ENCODE data around the gene DACT3.

DNA sequence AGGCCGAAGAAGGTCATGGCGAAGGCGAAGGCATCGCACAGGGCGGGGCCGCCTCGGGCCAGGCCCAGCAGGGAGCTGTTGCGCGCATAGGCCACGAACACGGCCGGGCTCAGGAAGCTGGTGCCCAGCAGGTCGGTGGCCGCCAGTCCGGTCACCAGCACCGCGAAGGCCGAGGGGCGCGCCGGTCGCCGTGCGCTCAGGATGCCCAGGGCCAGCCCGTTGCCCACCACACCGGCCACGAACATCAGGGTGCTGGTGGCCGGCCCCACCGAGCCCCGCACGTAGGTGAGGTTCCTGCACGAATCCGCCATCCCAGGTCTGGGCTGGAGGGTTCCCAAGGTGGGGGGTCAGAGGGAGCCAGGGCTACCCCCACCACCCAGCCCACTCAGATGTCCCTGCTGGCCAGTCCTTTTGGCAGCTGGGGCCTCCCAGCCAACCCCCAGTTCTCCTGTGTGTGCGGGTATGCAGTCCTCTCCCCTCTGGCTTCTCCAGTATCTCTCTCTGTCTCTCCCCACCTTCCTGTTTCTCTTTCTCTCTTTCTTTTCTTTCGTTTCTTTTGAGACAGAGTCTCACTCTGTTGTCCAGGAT, 37.0 kb downstream of the DACT3 start:
- no peak for TF ChIP-seq POLR2AphosphoS5 (IDR thresholded peaks at IDR 0.05)
- TF ChIP-seq, protein P1, sequence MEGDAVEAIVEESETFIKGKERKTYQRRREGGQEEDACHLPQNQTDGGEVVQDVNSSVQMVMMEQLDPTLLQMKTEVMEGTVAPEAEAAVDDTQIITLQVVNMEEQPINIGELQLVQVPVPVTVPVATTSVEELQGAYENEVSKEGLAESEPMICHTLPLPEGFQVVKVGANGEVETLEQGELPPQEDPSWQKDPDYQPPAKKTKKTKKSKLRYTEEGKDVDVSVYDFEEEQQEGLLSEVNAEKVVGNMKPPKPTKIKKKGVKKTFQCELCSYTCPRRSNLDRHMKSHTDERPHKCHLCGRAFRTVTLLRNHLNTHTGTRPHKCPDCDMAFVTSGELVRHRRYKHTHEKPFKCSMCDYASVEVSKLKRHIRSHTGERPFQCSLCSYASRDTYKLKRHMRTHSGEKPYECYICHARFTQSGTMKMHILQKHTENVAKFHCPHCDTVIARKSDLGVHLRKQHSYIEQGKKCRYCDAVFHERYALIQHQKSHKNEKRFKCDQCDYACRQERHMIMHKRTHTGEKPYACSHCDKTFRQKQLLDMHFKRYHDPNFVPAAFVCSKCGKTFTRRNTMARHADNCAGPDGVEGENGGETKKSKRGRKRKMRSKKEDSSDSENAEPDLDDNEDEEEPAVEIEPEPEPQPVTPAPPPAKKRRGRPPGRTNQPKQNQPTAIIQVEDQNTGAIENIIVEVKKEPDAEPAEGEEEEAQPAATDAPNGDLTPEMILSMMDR (IDR thresholded peaks at IDR 0.05): no peak
- TF ChIP-seq POLR2A (IDR thresholded peaks at IDR 0.05): no peak

All from stomach (tissue), 4 donors.